NCI-H526 (cell line): ENCODE measurements around the gene HSP90AA1.

Experiments
- DNase-seq, 2 experiments: peaks; one replicate each; lab custom pipeline; 2025; lab: John Stamatoyannopoulos, UW

HSP90AA1 gene

DNA sequence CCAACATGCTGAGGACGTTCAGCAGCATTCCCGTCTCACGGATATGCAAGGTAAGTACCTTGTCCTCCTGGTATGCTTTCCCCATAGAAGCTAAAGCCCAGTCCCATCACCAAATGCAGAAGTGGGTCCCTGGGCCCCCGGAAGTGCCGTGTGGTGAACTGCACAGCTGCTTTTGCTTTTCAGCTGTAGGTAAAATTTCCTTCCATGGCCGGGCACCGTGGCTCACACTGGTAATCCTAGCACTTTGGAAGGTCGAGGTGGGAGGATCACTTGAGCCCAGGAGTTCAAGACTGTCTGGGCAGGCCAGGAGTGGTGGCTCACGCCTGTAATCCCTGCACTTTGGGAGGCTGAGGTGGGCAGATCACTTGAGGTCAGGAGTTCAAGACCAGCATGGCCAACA, 44.1 kb downstream of the HSP90AA1 start:
- no peak for DNase-seq

DNA sequence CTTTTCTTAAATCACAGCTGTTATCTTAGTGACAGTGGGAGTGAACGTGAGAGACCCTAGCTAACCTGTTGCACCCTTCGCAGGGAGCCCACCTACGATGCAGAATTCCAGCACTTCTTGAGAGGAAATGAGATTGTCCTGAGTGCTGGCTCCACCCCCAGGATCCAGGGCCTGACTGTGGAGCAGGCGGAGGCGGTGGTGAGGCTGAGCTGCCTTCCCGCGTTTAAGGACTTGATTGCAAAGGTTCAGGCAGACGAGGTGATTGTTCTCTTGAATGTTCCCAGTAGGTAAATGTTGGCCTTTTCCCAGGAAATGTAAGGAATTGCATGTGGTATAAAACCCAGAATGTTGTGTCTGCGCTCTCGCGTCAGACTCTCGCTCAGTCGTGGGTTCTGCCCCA, 46.7 kb downstream of the HSP90AA1 start:
- DNase-seq = no peak

DNA sequence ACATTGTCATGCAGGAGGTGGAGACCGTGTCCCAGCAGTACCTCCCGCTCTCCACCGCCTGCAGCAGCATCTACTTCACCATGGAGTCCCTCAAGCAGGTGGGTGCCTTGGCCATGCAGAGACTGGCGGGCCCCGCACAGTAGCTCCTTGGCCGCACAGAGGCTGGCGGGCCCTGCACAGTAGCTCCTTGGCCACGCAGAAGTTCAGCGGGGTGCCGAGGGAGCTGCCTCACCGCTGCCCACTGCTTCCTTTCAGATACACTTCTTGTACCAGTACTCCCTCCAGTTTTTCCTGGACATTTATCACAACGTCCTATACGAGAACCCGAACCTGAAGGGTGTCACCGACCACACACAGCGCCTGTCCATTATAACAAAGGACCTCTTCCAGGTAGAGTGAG, 47.7 kb downstream of the HSP90AA1 start:
- no peak for DNase-seq

DNA sequence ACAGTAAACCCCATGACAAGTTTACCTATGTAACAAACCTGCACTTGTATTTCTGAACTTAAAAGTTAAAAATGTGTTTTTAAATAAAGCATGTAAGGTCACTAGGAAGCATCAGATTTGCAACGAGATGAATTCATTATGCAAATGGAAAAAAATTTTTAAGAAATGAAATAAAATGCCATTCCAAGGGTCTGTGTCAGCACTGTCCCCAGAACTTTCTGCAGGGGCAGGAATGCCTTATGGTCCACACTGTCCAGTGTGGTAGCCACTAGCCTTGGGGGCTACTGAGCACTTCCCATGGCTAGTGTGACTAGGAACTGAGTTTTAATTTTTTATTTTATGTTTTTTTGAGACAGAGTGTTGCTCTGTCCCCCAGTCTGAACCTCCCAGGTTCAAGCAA, 49.2 kb downstream of the HSP90AA1 start:
- DNase-seq = no peak

DNA sequence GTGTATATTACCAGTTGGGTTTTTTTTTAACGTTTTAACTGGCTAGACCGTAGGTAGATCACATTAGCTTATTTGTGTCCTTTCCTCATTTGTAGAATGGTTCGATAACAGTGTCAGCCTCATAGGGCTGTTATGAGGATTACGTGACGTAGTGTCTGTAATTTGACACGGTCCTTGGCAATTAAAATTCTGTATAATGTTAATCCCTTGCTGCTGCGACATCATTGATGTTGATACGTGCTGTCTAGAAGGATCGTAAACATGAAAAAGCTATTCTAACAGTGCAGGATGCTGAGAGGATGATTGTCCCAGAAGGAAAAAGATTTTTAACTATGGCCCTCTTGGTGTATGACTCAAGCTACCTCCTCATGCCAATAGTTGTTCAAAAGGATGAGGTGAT, 50.9 kb downstream of the HSP90AA1 start:
- no peak for DNase-seq

DNA sequence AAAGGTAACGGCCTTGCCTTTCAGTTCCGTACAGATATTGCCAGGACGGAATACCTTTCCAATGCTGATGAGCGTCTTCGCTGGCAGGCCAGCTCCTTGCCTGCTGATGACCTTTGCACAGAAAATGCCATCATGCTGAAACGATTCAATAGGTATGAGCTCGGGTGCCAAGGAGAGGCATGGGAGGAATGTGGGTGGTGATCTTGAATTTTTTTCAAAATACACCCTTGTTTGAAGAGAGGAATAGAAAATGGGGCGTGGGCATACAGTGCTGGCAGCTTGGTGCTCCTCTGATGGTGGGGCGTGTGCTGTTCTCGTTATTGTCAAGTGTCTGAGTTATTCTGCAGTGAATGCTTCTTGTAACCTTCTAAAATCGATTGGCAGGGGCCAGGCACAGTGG, 52.5 kb downstream of the HSP90AA1 start:
- no peak for DNase-seq

DNA sequence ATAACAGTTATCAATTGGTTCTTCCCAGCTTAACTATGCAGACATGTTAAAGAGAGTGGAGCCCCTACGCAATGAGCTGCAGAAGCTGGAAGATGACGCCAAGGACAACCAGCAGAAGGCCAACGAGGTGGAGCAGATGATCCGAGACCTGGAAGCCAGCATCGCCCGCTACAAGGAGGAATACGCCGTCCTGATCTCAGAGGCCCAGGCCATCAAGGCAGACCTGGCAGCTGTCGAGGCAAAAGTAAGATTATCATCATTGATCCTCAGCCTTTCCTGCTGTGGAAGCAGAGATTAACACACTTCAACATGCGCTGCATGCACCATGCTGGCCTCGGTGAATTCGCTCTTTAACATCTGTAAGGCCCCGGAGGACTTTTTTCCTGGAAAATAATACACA, 53.6 kb downstream of the HSP90AA1 start:
- DNase-seq = no peak
